Measurements from ENCODE around the gene CHKA. TPM values are rescaled to one million over a fixed set of nuclear protein-coding genes. Genes with fewer than 3 reads are reported as not detected.

The CHKA gene
- total and polyA plus RNA-seq, 2 of the 8 experiments (the other 6 are each of a cell fraction or from before 2014, with no cell fraction given), result 61.2 to 86.6 TPM

DNA sequence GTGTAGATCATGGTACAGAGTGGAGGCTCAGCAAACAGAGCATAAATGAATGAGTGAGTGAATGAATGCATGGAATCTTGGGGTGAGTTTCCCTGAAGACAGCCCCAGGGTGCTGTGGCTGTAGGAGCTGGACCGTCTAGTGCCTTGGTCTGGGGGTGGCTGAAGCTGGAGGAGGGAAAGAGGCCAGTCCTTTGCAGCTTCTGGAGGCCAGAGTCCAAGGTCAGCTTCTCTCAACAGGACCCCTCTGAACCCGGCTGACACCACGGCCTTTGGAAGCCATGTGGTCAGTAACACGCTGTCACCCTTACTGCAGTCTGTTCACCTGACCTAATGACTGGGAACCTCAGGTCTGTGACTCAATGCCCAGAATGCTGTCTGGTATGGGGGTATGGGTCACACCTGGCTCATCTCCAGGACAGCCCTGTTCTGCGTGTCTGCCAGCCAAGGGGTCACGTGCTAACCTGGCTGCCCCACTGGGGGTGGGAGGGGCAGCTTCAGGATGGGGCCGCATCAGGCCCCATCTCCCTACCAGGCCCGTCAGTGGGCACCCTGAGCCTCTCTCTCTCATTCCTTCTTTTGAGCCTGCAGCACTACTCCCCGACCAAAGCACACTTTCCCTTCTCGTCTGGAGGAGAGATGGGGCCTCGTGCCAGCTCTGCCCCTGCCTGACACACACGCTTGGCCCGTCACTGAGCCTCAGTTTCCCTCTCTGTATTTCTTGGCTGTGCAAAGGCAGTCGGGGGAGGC, 24.1 kb upstream of the CHKA start:
- WGBS, 2 experiments (ENCODE audit: extremely low coverage in 1 of 2, insufficient coverage in 1 of 2, insufficient read length in 1 of 2, insufficient replicate concordance in 2 of 2, low coverage in 1 of 2, low lambda C conversion rate in 2 of 2, missing lambda C conversion rate in 1 of 2), result 89% methylated on average over 11 of the region's 14 CpGs; no CpG with 5 or more reads in 1 of the 2 experiments
- 0 out of 2 replicates have a peak overlapping the region, but pooled peaks have one; percentile 13 for H2BK15ac ChIP-seq (ENCODE audit: low read length)
- CTCF ChIA-PET (ENCODE audit: partially characterized antibody), result interaction anchor here (0.6 to 1.7 kb wide), 5 partner anchors 9 to 120 kb away, joined by 3 to 5 read pairs (median 3); no protein-coding TSS in a partner anchor
- no peak overlapping the region for H3K27ac ChIP-seq (ENCODE audit: low read depth, low read length)
- H3K14ac ChIP-seq (ENCODE audit: insufficient read length), result no peak overlapping the region
- H2BK5ac ChIP-seq (ENCODE audit: low read depth, low read length), result no peak overlapping the region
- no peaks in the 10 kb centered on the region for H4K20me1 ChIP-seq (replicated peaks in 1 of 2; ENCODE audit: control insufficient read depth in 1 of 2, insufficient read depth in 2 of 2, low read length in 2 of 2)
- H4K91ac ChIP-seq (replicated peaks; ENCODE audit: insufficient read length, low read length), result no peak overlapping the region
- H3K4me2 ChIP-seq (ENCODE audit: insufficient read depth in 1 of 2, low read depth in 2 of 2, low read length in 2 of 2), result no peak overlapping the region
- H3K9me3 ChIP-seq (ENCODE audit: insufficient read depth in 2 of 2, low read depth in 1 of 2, low read length in 1 of 2), result no peaks in the 10 kb centered on the region
- H3K4me1 ChIP-seq (replicated peaks in 1 of 4; ENCODE audit: control insufficient read depth in 3 of 4, insufficient read depth in 4 of 4, low read length in 3 of 4), result no peaks in the 10 kb centered on the region
- no peak overlapping the region for H2BK12ac ChIP-seq (ENCODE audit: low read depth, low read length)
- no peaks in the 10 kb centered on the region for H3K36me3 ChIP-seq (ENCODE audit: control insufficient read depth in 2 of 4, insufficient read depth in 4 of 4, low read length in 3 of 4)
- no peak overlapping the region for H2BK120ac ChIP-seq (replicated peaks; ENCODE audit: low read depth, low read length)
- H3K79me1 ChIP-seq (ENCODE audit: low read depth, low read length), result no peaks in the 10 kb centered on the region
- no peak for FAIRE-seq
- no peak for DNase-seq (ENCODE audit: low read depth in 1 of 2, low spot score in 2 of 2)
- H2AK5ac ChIP-seq (ENCODE audit: low read depth, low read length), result no peak overlapping the region
- no peak overlapping the region for H3K4me3 ChIP-seq (ENCODE audit: extremely low read depth in 1 of 4, insufficient read depth in 2 of 4, low read depth in 3 of 4, low read length in 4 of 4)
- no peaks in the 10 kb centered on the region for H3K23me2 ChIP-seq (ENCODE audit: low read depth, low read length)
- H3K18ac ChIP-seq (ENCODE audit: extremely low read depth, low read length), result no peak overlapping the region
- no peaks in the 10 kb centered on the region for H3K27me3 ChIP-seq (replicated peaks in 1 of 4; ENCODE audit: control insufficient read depth in 3 of 4, extremely low read depth in 1 of 4, insufficient read depth in 3 of 4, low read length in 3 of 4)
- no peak overlapping the region for H2BK20ac ChIP-seq (ENCODE audit: low read length)
- no peak overlapping the region for H4K5ac ChIP-seq (ENCODE audit: insufficient read length, low read depth, low read length)
- POLR2A ChIA-PET (ENCODE audit: partially characterized antibody), result interaction anchor here (0.7 to 2.0 kb wide), 4 partner anchors 12 to 93 kb away, joined by 3 to 5 read pairs (median 4); partner anchors contain the start of gene CHKA
- no peak overlapping the region for H3K56ac ChIP-seq (replicated peaks; ENCODE audit: insufficient read length, low read depth, low read length)
- H3K23ac ChIP-seq (ENCODE audit: insufficient read length), result no peak overlapping the region
- TF ChIP-seq EZH2 (IDR thresholded peaks at IDR 0.05; ENCODE audit: low read depth, low read length, severe bottlenecking) (no peak), SIX5 (IDR thresholded peaks at IDR 0.05; ENCODE audit: low read depth, low read length) (no peak), BACH1 (IDR thresholded peaks at IDR 0.05; ENCODE audit: low read length) (no peak), NANOG (IDR thresholded peaks at IDR 0.05; ENCODE audit: insufficient read depth, low read depth, low read length, poor library complexity, severe bottlenecking) (no peak), JUND (IDR thresholded peaks at IDR 0.05; ENCODE audit: low read length) (no peak), RAD21 (IDR thresholded peaks at IDR 0.05 in 1 of 2, conservative IDR thresholded peaks at IDR 0.05 in 1 of 2; ENCODE audit: low read depth in 2 of 2, low read length in 2 of 2) (no peak), POU5F1 (IDR thresholded peaks at IDR 0.05; ENCODE audit: low read depth, low read length) (no peak), YY1 (IDR thresholded peaks at IDR 0.05; ENCODE audit: low read depth, low read length) (no peak)
- TF ChIP-seq, protein P1, sequence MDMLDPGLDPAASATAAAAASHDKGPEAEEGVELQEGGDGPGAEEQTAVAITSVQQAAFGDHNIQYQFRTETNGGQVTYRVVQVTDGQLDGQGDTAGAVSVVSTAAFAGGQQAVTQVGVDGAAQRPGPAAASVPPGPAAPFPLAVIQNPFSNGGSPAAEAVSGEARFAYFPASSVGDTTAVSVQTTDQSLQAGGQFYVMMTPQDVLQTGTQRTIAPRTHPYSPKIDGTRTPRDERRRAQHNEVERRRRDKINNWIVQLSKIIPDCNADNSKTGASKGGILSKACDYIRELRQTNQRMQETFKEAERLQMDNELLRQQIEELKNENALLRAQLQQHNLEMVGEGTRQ (IDR thresholded peaks at IDR 0.05; ENCODE audit: low read length), result no peak
- H3K79me2 ChIP-seq (ENCODE audit: control insufficient read depth in 1 of 2, insufficient read depth in 2 of 2, low read length in 2 of 2), result no peaks in the 10 kb centered on the region
- H3K9ac ChIP-seq (replicated peaks in 1 of 4; ENCODE audit: extremely low read depth in 1 of 4, low read depth in 3 of 4, low read length in 3 of 4), result no peak overlapping the region
- H2AFZ ChIP-seq (ENCODE audit: low read length), result no peak overlapping the region; the same call in 1 of the 2 replicates
- H3K4ac ChIP-seq (replicated peaks; ENCODE audit: insufficient read length, low read depth, low read length), result no peak overlapping the region
- no peak overlapping the region for H4K8ac ChIP-seq (ENCODE audit: extremely low read depth, insufficient read depth, low read length)

All from H1 (cell line).